ENCODE data around the gene FGFBP2.

DNA sequence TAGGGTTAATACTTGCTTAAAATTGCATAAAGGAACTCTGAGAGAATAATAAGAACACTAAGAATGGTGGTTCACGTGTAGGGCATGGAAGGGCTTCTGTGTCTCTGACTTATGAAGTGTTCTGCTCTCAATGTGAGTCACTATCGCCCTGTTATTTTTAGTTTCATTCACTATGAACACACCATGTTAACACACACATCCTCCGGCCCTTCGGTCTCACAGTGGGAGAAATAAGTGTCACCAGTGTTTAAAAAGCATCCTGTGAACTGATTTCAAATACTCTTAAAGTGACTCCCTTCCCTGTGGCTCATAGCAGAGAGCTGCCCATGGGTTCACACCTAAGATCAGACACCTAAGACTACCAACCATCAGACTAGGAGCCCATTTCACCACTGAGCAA is 33.8 kb upstream of the FGFBP2 start:
- no peak for TF ChIP-seq GATA3 (IDR thresholded peaks at IDR 0.05; ENCODE audit: low read depth, low read length)
- TF ChIP-seq GATA2 (IDR thresholded peaks at IDR 0.05; ENCODE audit: low read depth, low read length), result no peak
